Liver (tissue), 9 donors: ENCODE results near the gene SNCB. TPM values are rescaled to one million over a fixed set of nuclear protein-coding genes. Genes with fewer than 3 reads are reported as not detected.

Source experiments
- DNase-seq: peaks from one replicate; pipeline ENCODE4 v3.0.0-alpha.2; 2017; ENCODE audit warnings: low spot score
- H3K27ac ChIP-seq, 2 donors: one replicate each; pipeline ENCODE4 v1.7.0; 2013; ENCODE audit warnings: inconsistent platforms in 2 of 2, low read length in 2 of 2, control low read depth in 1 of 2, low read depth in 1 of 2, mild to moderate bottlenecking in 1 of 2
- H3K27me3 ChIP-seq, 4 donors: one replicate each; pipeline versions ENCODE4 v1.6.1 to v1.7.0; 2013; ENCODE audit warnings: low read length in 3 of 4, inconsistent platforms in 1 of 4, mild to moderate bottlenecking in 1 of 4, moderate library complexity in 1 of 4; ENCODE audit not compliant: control insufficient read depth in 4 of 4, insufficient read depth in 4 of 4
- H3K36me3 ChIP-seq, 4 donors: one replicate each; pipeline versions ENCODE4 v1.6.1 to v1.7.0; 2013; ENCODE audit warnings: low read length in 3 of 4, mild to moderate bottlenecking in 3 of 4, low read depth in 1 of 4, moderate library complexity in 1 of 4; ENCODE audit not compliant: control insufficient read depth in 4 of 4, insufficient read depth in 3 of 4
- H3K4me1 ChIP-seq, 4 donors: one replicate each; pipeline versions ENCODE4 v1.6.1 to v1.7.0; 2013; ENCODE audit warnings: low read length in 3 of 4, mild to moderate bottlenecking in 3 of 4, moderate library complexity in 1 of 4; ENCODE audit not compliant: control insufficient read depth in 4 of 4, insufficient read depth in 4 of 4
- H3K4me3 ChIP-seq, 3 donors: one replicate each; pipeline versions ENCODE4 v1.6.1 to v1.7.0; 2013; ENCODE audit warnings: low read length in 3 of 3, control low read depth in 1 of 3, low read depth in 1 of 3, mild to moderate bottlenecking in 1 of 3
- H3K9ac ChIP-seq, 2 donors: one replicate each; pipeline ENCODE4 v1.7.0; 2013; ENCODE audit warnings: low read length in 2 of 2, mild to moderate bottlenecking in 2 of 2, moderate library complexity in 2 of 2, control low read depth in 1 of 2, low read depth in 1 of 2
- H3K9me3 ChIP-seq, 4 donors: one replicate each; pipeline versions ENCODE4 v1.6.1 to v1.7.0; 2013; ENCODE audit warnings: low read length in 3 of 4; ENCODE audit not compliant: control insufficient read depth in 4 of 4
- EGR1 ChIP-seq, 2 donors: IDR thresholded peaks; 2 replicates each; pipeline ENCODE4 v1.6.1; 2016 to 2018; ENCODE audit warnings: antibody characterized with exemption in 2 of 2, low read depth in 2 of 2
- FOXA1 ChIP-seq: IDR thresholded peaks from 2 replicates; pipeline ENCODE4 v1.6.1; 2016; ENCODE audit warnings: antibody characterized with exemption
- FOXA2 ChIP-seq: IDR thresholded peaks from 2 replicates; pipeline ENCODE4 v1.6.1; 2016; ENCODE audit warnings: antibody characterized with exemption
- GABPA ChIP-seq, 2 donors: IDR thresholded peaks in 1 of 2; conservative IDR thresholded peaks in 1 of 2; 2 replicates each; pipeline ENCODE4 v1.6.1; 2016; ENCODE audit warnings: antibody characterized with exemption in 2 of 2, mild to moderate bottlenecking in 1 of 2, moderate library complexity in 1 of 2
- HNF4A ChIP-seq, 2 donors: conservative IDR thresholded peaks; 2 replicates each; pipeline ENCODE4 v1.6.1; 2016; ENCODE audit warnings: antibody characterized with exemption in 2 of 2, mild to moderate bottlenecking in 2 of 2
- HNF4G ChIP-seq: IDR thresholded peaks from 2 replicates; pipeline ENCODE4 v1.6.1; 2016; ENCODE audit warnings: antibody characterized with exemption
- JUND ChIP-seq, 2 donors: IDR thresholded peaks; 2 replicates each; pipeline ENCODE4 v1.6.1; 2016; ENCODE audit warnings: antibody characterized with exemption in 2 of 2
- NR2F2 ChIP-seq: IDR thresholded peaks from 2 replicates; pipeline ENCODE4 v1.6.1; 2016; ENCODE audit warnings: antibody characterized with exemption
- TAF1 ChIP-seq: conservative IDR thresholded peaks from 2 replicates; pipeline ENCODE4 v1.6.1; 2016; ENCODE audit warnings: antibody characterized with exemption, mild to moderate bottlenecking
- WGBS: extraction: QIAGEN DNeasy Blood & Tissue Kit; methylation state at CpG from one replicate; pipeline ENCODE4 v1.1.7; 2013; 5-methylcytosine and 5-hydroxymethylcytosine counted together
- polyA plus RNA-seq, 2 donors: library from polyadenylated mRNA; stranded (reverse) in 1 of 2; unstranded in 1 of 2; fragments of 200-250 nt in 1 of 2; fragments of >200 nt in 1 of 2; fragmentation: Nextera tagmentation in 1 of 2; extraction: Ambion mirVana in 1 of 2; gene quantifications; one replicate each; pipeline versions ENCODE4 v1.2.1 to v1.2.3, GENCODE V29; 2013 to 2015
- total RNA-seq, 2 donors: library from RNA; depleted of rRNA; stranded (reverse); fragments of >200 nt; gene quantifications; one replicate each; pipeline ENCODE4 v1.2.3, GENCODE V29; 2014
- TF ChIP-seq, protein P1 (sequence below): IDR thresholded peaks from 2 replicates; pipeline ENCODE4 v1.6.1; 2016; ENCODE audit warnings: antibody characterized with exemption
- TF ChIP-seq, protein P2 (sequence below): IDR thresholded peaks from 2 replicates; pipeline ENCODE4 v1.6.1; 2016; ENCODE audit warnings: antibody characterized with exemption
- TF ChIP-seq, protein P3 (sequence below): fragments of 150-350 bp; IDR thresholded peaks from 2 replicates; pipeline ENCODE4 v1.5.1; 2017; ENCODE audit warnings: improper control_type of control experiment, low read depth, low read length; ENCODE audit not compliant: missing input control
- TF ChIP-seq, protein P4 (sequence below): IDR thresholded peaks from 2 replicates; pipeline ENCODE4 v1.6.1; 2016; ENCODE audit warnings: antibody characterized with exemption, mild to moderate bottlenecking
- donor health status: healthy.
- donor health status: healthy.
- donor health status: healthy.
- donor health status: healthy.
- donor health status: healthy.

Gene SNCB
- total and polyA plus RNA-seq, 4 donors, result not detected

DNA sequence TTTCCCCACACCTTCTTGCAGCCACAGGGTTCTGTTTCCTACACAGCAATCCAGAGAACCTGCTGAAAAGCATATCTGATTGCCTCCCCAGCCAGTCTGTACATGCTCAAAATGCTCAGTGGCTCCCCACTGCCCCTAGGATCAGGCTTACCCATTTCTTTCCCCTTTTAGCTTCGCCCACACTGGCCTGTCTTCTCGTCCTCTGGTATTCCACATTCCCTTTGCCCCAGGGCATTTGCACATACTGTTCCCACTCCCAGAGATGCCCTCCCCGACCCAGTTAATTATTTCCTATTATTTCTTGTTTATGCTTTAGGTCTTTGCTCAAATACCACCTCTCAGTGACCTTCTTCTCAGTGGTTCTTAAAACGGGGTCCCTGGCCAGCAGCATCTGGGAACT lies 10.3 kb upstream of the SNCB start:
- TF ChIP-seq FOXA2, result no peak
- TF ChIP-seq, protein P1, sequence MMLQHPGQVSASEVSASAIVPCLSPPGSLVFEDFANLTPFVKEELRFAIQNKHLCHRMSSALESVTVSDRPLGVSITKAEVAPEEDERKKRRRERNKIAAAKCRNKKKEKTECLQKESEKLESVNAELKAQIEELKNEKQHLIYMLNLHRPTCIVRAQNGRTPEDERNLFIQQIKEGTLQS, result no peak
- no peak overlapping the region for H3K4me3 ChIP-seq
- WGBS, result 79% methylated on average over 4 of the region's 4 CpGs

DNA sequence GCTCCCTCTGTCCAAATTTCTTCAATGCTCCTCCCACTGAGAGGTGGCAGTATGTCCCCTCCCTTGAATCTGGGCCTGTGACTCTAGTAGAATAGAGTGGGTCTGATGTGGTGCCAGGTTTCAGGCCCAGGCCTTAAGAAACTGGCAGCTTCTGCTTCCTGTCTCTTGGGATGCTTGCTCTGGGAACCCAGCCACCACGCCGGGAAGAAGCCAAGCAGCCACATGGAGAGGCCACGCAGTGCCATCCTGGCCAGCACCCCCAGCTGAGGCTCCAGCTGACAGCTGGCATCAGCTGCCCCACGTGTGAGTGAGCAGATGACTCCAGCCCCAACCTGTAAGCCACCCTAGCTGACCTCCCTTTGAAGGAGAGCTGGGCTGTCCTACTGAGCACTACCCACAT lies 9.6 kb upstream of the SNCB start:
- no peak overlapping the region for H3K9ac ChIP-seq
- 89% methylated on average over 4 of the region's 4 CpGs for WGBS
- no peak for DNase-seq
- no peaks in the 10 kb centered on the region for H3K4me1 ChIP-seq
- TF ChIP-seq HNF4G (no peak), JUND (IDR thresholded peaks at IDR 0.05) (no peak), HNF4A (conservative IDR thresholded peaks at IDR 0.05) (no peak), EGR1 (IDR thresholded peaks at IDR 0.05; ENCODE audit: low read depth in 2 of 2) (no peak), TAF1 (no peak)
- TF ChIP-seq, protein P2, sequence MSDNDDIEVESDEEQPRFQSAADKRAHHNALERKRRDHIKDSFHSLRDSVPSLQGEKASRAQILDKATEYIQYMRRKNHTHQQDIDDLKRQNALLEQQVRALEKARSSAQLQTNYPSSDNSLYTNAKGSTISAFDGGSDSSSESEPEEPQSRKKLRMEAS, result no peak
- TF ChIP-seq, protein P3, sequence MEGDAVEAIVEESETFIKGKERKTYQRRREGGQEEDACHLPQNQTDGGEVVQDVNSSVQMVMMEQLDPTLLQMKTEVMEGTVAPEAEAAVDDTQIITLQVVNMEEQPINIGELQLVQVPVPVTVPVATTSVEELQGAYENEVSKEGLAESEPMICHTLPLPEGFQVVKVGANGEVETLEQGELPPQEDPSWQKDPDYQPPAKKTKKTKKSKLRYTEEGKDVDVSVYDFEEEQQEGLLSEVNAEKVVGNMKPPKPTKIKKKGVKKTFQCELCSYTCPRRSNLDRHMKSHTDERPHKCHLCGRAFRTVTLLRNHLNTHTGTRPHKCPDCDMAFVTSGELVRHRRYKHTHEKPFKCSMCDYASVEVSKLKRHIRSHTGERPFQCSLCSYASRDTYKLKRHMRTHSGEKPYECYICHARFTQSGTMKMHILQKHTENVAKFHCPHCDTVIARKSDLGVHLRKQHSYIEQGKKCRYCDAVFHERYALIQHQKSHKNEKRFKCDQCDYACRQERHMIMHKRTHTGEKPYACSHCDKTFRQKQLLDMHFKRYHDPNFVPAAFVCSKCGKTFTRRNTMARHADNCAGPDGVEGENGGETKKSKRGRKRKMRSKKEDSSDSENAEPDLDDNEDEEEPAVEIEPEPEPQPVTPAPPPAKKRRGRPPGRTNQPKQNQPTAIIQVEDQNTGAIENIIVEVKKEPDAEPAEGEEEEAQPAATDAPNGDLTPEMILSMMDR, result no peak
- no peaks in the 10 kb centered on the region for H3K36me3 ChIP-seq
- H3K27ac ChIP-seq, result no peak overlapping the region
- peaks cover 0 to 3% (median 1%) of the 10 kb centered on the region in 4 donors for H3K27me3 ChIP-seq
- H3K9me3 ChIP-seq, result no peaks in the 10 kb centered on the region
- no peak overlapping the region for H3K4me3 ChIP-seq

More for the DNA sequence above, 10.3 kb upstream of the SNCB start:
- no peak for DNase-seq
- no peaks in the 10 kb centered on the region for H3K9me3 ChIP-seq
- no peak overlapping the region for H3K27ac ChIP-seq
- no peaks in the 10 kb centered on the region for H3K36me3 ChIP-seq
- H3K27me3 ChIP-seq, result peaks cover 0 to 3% (median 0%) of the 10 kb centered on the region in 4 donors
- H3K9ac ChIP-seq, result no peak overlapping the region
- H3K4me1 ChIP-seq, result no peaks in the 10 kb centered on the region

DNA sequence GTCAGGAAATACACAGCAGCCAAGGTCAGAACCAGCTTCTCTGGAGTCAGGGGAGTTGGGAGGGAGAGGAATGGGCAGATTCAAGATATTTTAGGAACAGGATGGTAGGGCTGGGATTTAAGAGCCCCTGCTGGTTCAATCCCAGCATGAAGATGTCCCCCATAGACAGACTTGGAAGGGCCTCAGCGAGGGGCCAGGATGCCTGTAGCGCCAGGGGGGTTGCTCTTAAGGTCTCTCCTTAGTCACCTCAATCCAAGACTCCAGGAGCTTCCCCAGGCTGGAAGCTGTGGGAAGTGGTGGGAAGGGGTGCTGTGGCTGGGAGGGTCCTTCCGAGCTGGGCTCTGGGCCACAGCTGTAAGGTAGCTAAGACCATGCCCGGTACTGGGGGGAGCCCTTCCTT lies 8.9 kb upstream of the SNCB start:
- Histone ChIP-seq H3K9ac (no peak overlapping the region), H3K4me3 (no peak overlapping the region), H3K27me3 (peaks cover 0 to 3% (median 1%) of the 10 kb centered on the region in 4 donors), H3K4me1 (no peaks in the 10 kb centered on the region), H3K9me3 (no peaks in the 10 kb centered on the region), H3K36me3 (no peaks in the 10 kb centered on the region), H3K27ac (no peak overlapping the region)
- no peak for DNase-seq
- WGBS, result 55% methylated on average over 4 of the region's 4 CpGs
- TF ChIP-seq, protein P2, result no peak
- TF ChIP-seq GABPA (IDR thresholded peaks at IDR 0.05 in 1 of 2, conservative IDR thresholded peaks at IDR 0.05 in 1 of 2) (no peak), FOXA1 (no peak), HNF4A (conservative IDR thresholded peaks at IDR 0.05) (no peak), HNF4G (no peak), NR2F2 (no peak), EGR1 (IDR thresholded peaks at IDR 0.05; ENCODE audit: low read depth in 2 of 2) (no peak)
- TF ChIP-seq, protein P4, sequence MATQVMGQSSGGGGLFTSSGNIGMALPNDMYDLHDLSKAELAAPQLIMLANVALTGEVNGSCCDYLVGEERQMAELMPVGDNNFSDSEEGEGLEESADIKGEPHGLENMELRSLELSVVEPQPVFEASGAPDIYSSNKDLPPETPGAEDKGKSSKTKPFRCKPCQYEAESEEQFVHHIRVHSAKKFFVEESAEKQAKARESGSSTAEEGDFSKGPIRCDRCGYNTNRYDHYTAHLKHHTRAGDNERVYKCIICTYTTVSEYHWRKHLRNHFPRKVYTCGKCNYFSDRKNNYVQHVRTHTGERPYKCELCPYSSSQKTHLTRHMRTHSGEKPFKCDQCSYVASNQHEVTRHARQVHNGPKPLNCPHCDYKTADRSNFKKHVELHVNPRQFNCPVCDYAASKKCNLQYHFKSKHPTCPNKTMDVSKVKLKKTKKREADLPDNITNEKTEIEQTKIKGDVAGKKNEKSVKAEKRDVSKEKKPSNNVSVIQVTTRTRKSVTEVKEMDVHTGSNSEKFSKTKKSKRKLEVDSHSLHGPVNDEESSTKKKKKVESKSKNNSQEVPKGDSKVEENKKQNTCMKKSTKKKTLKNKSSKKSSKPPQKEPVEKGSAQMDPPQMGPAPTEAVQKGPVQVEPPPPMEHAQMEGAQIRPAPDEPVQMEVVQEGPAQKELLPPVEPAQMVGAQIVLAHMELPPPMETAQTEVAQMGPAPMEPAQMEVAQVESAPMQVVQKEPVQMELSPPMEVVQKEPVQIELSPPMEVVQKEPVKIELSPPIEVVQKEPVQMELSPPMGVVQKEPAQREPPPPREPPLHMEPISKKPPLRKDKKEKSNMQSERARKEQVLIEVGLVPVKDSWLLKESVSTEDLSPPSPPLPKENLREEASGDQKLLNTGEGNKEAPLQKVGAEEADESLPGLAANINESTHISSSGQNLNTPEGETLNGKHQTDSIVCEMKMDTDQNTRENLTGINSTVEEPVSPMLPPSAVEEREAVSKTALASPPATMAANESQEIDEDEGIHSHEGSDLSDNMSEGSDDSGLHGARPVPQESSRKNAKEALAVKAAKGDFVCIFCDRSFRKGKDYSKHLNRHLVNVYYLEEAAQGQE, result no peak
